PC-9 (cell line): ENCODE data around the gene RUNDC3A. TPM values are rescaled to one million over a fixed set of nuclear protein-coding genes. Genes with fewer than 3 reads are reported as not detected.

Experiments used
- BruUV-seq: library from RNA; stranded (reverse); fragments of 400-500 nt; replicated peaks from 2 replicates; lab custom pipeline; 2021; lab: Mats Ljungman, UMichigan
- CTCF ChIA-PET: fragments of 300-600 bp; sonication (Branson Sonifier 250); formaldehyde crosslinking; loops from one replicate; lab custom pipeline; 2022; ENCODE audit warnings: antibody characterized with exemption; lab: Charles Lee
- POLR2A ChIA-PET: fragments of 300-600 bp; sonication (Branson Sonifier 250); formaldehyde crosslinking; loops from one replicate; lab custom pipeline; 2022; ENCODE audit warnings: antibody characterized with exemption; ENCODE audit not compliant: unreplicated experiment; lab: Charles Lee
- DNase-seq, 2 experiments: peaks; one replicate each; pipeline versions ENCODE4 v3.0.0 to v3.0.0-alpha.2; 2015 to 2022; ENCODE audit warnings: mixed read lengths in 1 of 2
- H2AFZ ChIP-seq: fragments of 200-600 bp; sonication (generic); 2 replicates; pipeline ENCODE4 v1.8.1; 2017; ENCODE audit warnings: antibody characterized with exemption
- H3F3A ChIP-seq: fragments of 200-600 bp; sonication (generic); 2 replicates; pipeline ENCODE4 v1.8.1; 2017; ENCODE audit warnings: antibody characterized with exemption, mild to moderate bottlenecking, low read depth; ENCODE audit not compliant: insufficient read depth
- H3K27ac ChIP-seq: fragments of 200-600 bp; sonication (generic); 2 replicates; pipeline ENCODE4 v1.6.1; 2016; ENCODE audit warnings: mixed run types
- H3K27me3 ChIP-seq: fragments of 200-600 bp; sonication (generic); 2 replicates; pipeline ENCODE4 v1.6.1; 2016; ENCODE audit warnings: low read depth, mixed run types; ENCODE audit not compliant: insufficient read depth
- H3K36me3 ChIP-seq: fragments of 200-600 bp; sonication (generic); 2 replicates; pipeline ENCODE4 v1.6.1; 2016; ENCODE audit warnings: low read depth, mixed run types
- H3K4me1 ChIP-seq: fragments of 200-600 bp; sonication (generic); replicated peaks from 2 replicates; pipeline ENCODE4 v1.6.1; 2016; ENCODE audit warnings: mixed run types; ENCODE audit not compliant: insufficient read depth
- H3K4me2 ChIP-seq: fragments of 200-600 bp; sonication (generic); 2 replicates; pipeline ENCODE4 v1.6.1; 2017; ENCODE audit warnings: mixed run types
- H3K4me3 ChIP-seq: fragments of 200-600 bp; sonication (generic); 2 replicates; pipeline ENCODE4 v1.6.1; 2016; ENCODE audit warnings: mixed run types
- H3K79me2 ChIP-seq: fragments of 200-600 bp; sonication (generic); 2 replicates; pipeline ENCODE4 v1.6.1; 2017; ENCODE audit warnings: low read depth, mixed run types
- H3K9me2 ChIP-seq: fragments of 200-600 bp; sonication (generic); 2 replicates; pipeline ENCODE4 v1.8.1; 2017; ENCODE audit warnings: mild to moderate bottlenecking; ENCODE audit not compliant: insufficient read depth
- H3K9me3 ChIP-seq: fragments of 200-600 bp; sonication (generic); 2 replicates; pipeline ENCODE4 v1.8.1; 2016; ENCODE audit warnings: low read depth; ENCODE audit not compliant: insufficient read depth
- H4K20me1 ChIP-seq: fragments of 200-600 bp; sonication (generic); 2 replicates; pipeline ENCODE4 v1.8.1; 2017; ENCODE audit not compliant: insufficient read depth
- CTCF ChIP-seq: fragments of 200-600 bp; sonication (generic); conservative IDR thresholded peaks from 2 replicates; pipeline ENCODE4 v1.6.1; 2017; ENCODE audit warnings: mixed run types, antibody characterized with exemption, mild to moderate bottlenecking, moderate library complexity
- EZH2 ChIP-seq: fragments of 200-600 bp; sonication (generic); IDR thresholded peaks from 2 replicates; pipeline ENCODE4 v1.8.0; 2017; ENCODE audit warnings: antibody characterized with exemption, low read depth
- intact Hi-C: fragments of 100-400 bp; cut with micrococcal nuclease; formaldehyde crosslinking; loops from one replicate; pipeline ENCODE4 v1.10.0; 2022; ENCODE audit not compliant: unreplicated experiment
- total RNA-seq: library from RNA; stranded (reverse); gene quantifications from 2 replicates; pipeline ENCODE4 v1.2.3, GENCODE V29; 2021

RUNDC3A gene
- total RNA-seq, 1 experiment from 2014 or later = not detected

- peak; percentile 93 to 95 for DNase-seq
- POLR2A ChIA-PET = interaction anchor here (0.7 to 1.5 kb wide), 2 partner anchors 18 to 121 kb away, joined by 4 to 7 read pairs; no protein-coding TSS in a partner anchor
- Histone ChIP-seq H3K79me2 (peaks cover 7% of the 10 kb centered on the region; the same call in 1 of the 2 replicates), H3F3A (peaks cover 12% of the 10 kb centered on the region; the same call in 1 of the 2 replicates), H3K9me2 (no peaks in the 10 kb centered on the region), H3K36me3 (no peaks in the 10 kb centered on the region), H4K20me1 (peaks cover 8% of the 10 kb centered on the region; the same call in 1 of the 2 replicates), H3K9me3 (no peaks in the 10 kb centered on the region), H3K4me1 (peaks cover 20% of the 10 kb centered on the region), H3K27me3 (no peaks in the 10 kb centered on the region), H3K4me3 (peak within 1 kb of the TSS; percentile 95), H2AFZ (peak within 1 kb of the TSS; percentile 92), H3K4me2 (peak within 1 kb of the TSS; percentile 93), H3K27ac (peak within 1 kb of the TSS; percentile 31; the same call in 1 of the 2 replicates)
- BruUV-seq = no TSS peak
- intact Hi-C loops = loop anchor here (10.0 kb wide), 1 partner anchor 270 kb away; the partner anchor contains the start of gene G6PC3
- CTCF ChIA-PET = interaction anchor here (0.6 to 1.1 kb wide), 6 partner anchors 18 to 412 kb away, joined by 3 to 8 read pairs (median 5); no protein-coding TSS in a partner anchor
- no peak for TF ChIP-seq EZH2
- TF ChIP-seq CTCF = no peak
These were observed 36.6 kb downstream of the RUNDC3A start, which contains the start of gene GRN for GRCh38 chr17:44344939-44345453. Gene GRN, plus strand, starts transcription at chr17:44345302. Its CDS starts 3,863 bp downstream, at chr17:44349165.

GRCh38 chr17:44345454-44346026, 37.1 kb downstream of the RUNDC3A start:
- H3K4me1 ChIP-seq = peaks cover 15% of the 10 kb centered on the region
- TSS peak; percentile 75 for BruUV-seq
- H3F3A ChIP-seq = peaks cover 7% of the 10 kb centered on the region; the same call in 1 of the 2 replicates
- intact Hi-C loops = loop anchor here (10.0 kb wide), 1 partner anchor 271 kb away; the partner anchor contains the start of gene G6PC3
- H3K4me3 ChIP-seq = peak overlapping the region; percentile 95
- TF ChIP-seq EZH2 = no peak
- TF ChIP-seq CTCF = peak; percentile 71
- ChIA-PET CTCF (interaction anchor here (0.5 to 1.1 kb wide), 6 partner anchors 19 to 411 kb away, joined by 3 to 8 read pairs (median 4); no protein-coding TSS in a partner anchor), POLR2A (interaction anchor here (0.6 to 1.5 kb wide), 2 partner anchors 19 to 417 kb away, joined by 5 to 7 read pairs; no protein-coding TSS in a partner anchor)
- peak; percentile 61 to 63 for DNase-seq
- peaks cover 8% of the 10 kb centered on the region; the same call in 1 of the 2 replicates for H4K20me1 ChIP-seq
- H3K9me3 ChIP-seq = no peaks in the 10 kb centered on the region
- H3K4me2 ChIP-seq = peak overlapping the region; percentile 93
- peaks cover 7% of the 10 kb centered on the region; the same call in 1 of the 2 replicates for H3K79me2 ChIP-seq
- peak overlapping the region; percentile 31; the same call in 1 of the 2 replicates for H3K27ac ChIP-seq
- H3K27me3 ChIP-seq = no peaks in the 10 kb centered on the region
- H3K36me3 ChIP-seq = no peaks in the 10 kb centered on the region
- peak overlapping the region; percentile 87 for H2AFZ ChIP-seq
- H3K9me2 ChIP-seq = no peaks in the 10 kb centered on the region
